Keratinocyte (primary cell): ENCODE measurements around the gene TTLL4. TPM values are rescaled to one million over a fixed set of nuclear protein-coding genes. Genes with fewer than 3 reads are reported as not detected.
A peak's percentile ranks its signal among the peaks of the same experiment; 100 is the strongest.

Source experiments
- DNase-seq: peaks from one replicate; pipeline ENCODE4 v3.0.0-alpha.2; 2011; ENCODE audit warnings: low read depth, missing footprints, low spot score
- FAIRE-seq: peaks from 2 replicates; lab custom pipeline; 2011; peaks lifted over from hg19 to GRCh38; lab: Jason Lieb, UNC
- H2AFZ ChIP-seq: 2 replicates; pipeline ENCODE4 v1.6.0; 2012; ENCODE audit warnings: low read length, control low read depth, inconsistent platforms; ENCODE audit not compliant: control insufficient read depth
- H3K27ac ChIP-seq: 2 replicates; pipeline ENCODE4 v1.5.1; 2011; ENCODE audit warnings: low read length; ENCODE audit not compliant: control insufficient read depth, insufficient read depth
- H3K27me3 ChIP-seq: 3 replicates; pipeline ENCODE4 v1.6.0; 2011; ENCODE audit warnings: low read length; ENCODE audit not compliant: control insufficient read depth, insufficient read depth; ENCODE audit errors: extremely low read depth
- H3K36me3 ChIP-seq, 2 experiments: 2 replicates in 1 of 2; 3 replicates in 1 of 2; pipeline ENCODE4 v1.5.1; 2011; ENCODE audit warnings: low read length in 2 of 2, mild to moderate bottlenecking in 1 of 2; ENCODE audit not compliant: control insufficient read depth in 2 of 2, insufficient read depth in 2 of 2; ENCODE audit errors: extremely low read depth in 1 of 2
- H3K4me1 ChIP-seq: 3 replicates; pipeline ENCODE4 v1.5.1; 2011; ENCODE audit warnings: low read length; ENCODE audit not compliant: control insufficient read depth, insufficient read depth; ENCODE audit errors: extremely low read depth
- H3K4me2 ChIP-seq: 3 replicates; pipeline ENCODE4 v1.6.0; 2011; ENCODE audit warnings: low read depth, low read length; ENCODE audit not compliant: control insufficient read depth, insufficient read depth; ENCODE audit errors: extremely low read depth
- H3K4me3 ChIP-seq, 3 experiments: fragments of 200-600 bp in 1 of 3; sonication (generic) in 1 of 3; 2 replicates in 2 of 3; 3 replicates in 1 of 3; pipeline ENCODE4 v1.5.1; 2011 to 2016; ENCODE audit warnings: low read length in 3 of 3, mild to moderate bottlenecking in 3 of 3, control low read depth in 2 of 3, inconsistent platforms in 1 of 3, low read depth in 1 of 3, mixed read lengths in 1 of 3, mixed run types in 1 of 3, moderate library complexity in 1 of 3; ENCODE audit not compliant: control insufficient read depth in 2 of 3, insufficient read depth in 2 of 3; ENCODE audit errors: extremely low read depth in 1 of 3
- H3K79me2 ChIP-seq: 2 replicates; pipeline ENCODE4 v1.6.0; 2012; ENCODE audit warnings: low read length; ENCODE audit not compliant: control insufficient read depth, insufficient read depth
- H3K9ac ChIP-seq: 3 replicates; pipeline ENCODE4 v1.6.0; 2011; ENCODE audit warnings: low read length; ENCODE audit not compliant: control insufficient read depth, insufficient read depth; ENCODE audit errors: extremely low read depth
- H3K9me1 ChIP-seq: 3 replicates; pipeline ENCODE4 v1.6.0; 2011; ENCODE audit warnings: low read length; ENCODE audit not compliant: control insufficient read depth, insufficient read depth; ENCODE audit errors: extremely low read depth
- H3K9me3 ChIP-seq: 2 replicates; pipeline ENCODE4 v1.5.1; 2012; ENCODE audit warnings: low read depth, low read length; ENCODE audit not compliant: control insufficient read depth
- H4K20me1 ChIP-seq: 3 replicates; pipeline ENCODE4 v1.6.0; 2011; ENCODE audit warnings: low read length; ENCODE audit not compliant: control insufficient read depth, insufficient read depth; ENCODE audit errors: extremely low read depth
- CTCF ChIP-seq, 3 experiments: IDR thresholded peaks in 1 of 3; conservative IDR thresholded peaks in 1 of 3; optimal IDR thresholded peaks in 1 of 3; 2 replicates in 2 of 3; 3 replicates in 1 of 3; pipeline versions ENCODE3 to v1.5.1; 2011; ENCODE audit warnings: low read length in 3 of 3, mild to moderate bottlenecking in 3 of 3, moderate library complexity in 2 of 3, control low read depth in 1 of 3, inconsistent platforms in 1 of 3; ENCODE audit not compliant: insufficient read depth in 2 of 3; ENCODE audit errors: extremely low read depth in 1 of 3
- EZH2 ChIP-seq: IDR thresholded peaks from one replicate; pipeline ENCODE4 v1.6.1; 2012; ENCODE audit warnings: inconsistent platforms, mild to moderate bottlenecking, low read length, moderate library complexity
- dilution Hi-C: fragments of 300-500 bp; cut with MboI; formaldehyde crosslinking; loops from one replicate; pipeline ENCODE4 v1.7.0; 2020; ENCODE audit warnings: low sequenced_read_pairs; ENCODE audit not compliant: extremely low pct_ligation_motif_present
- polyA plus RNA-seq, 5 experiments: library from polyadenylated mRNA; depleted of rRNA in 3 of 5; stranded (reverse) in 3 of 5; stranded (forward) in 1 of 5; unstranded in 1 of 5; fragments of >200 nt; gene quantifications; 1 replicate in 1 of 5; 2 replicates in 3 of 5; 3 replicates in 1 of 5; pipeline versions ENCODE4 v1.2.1 to v1.2.3, GENCODE V29; 2011 to 2012; ENCODE audit warnings: missing spikeins in 2 of 5, low read depth in 1 of 5, low replicate concordance in 1 of 5

The TTLL4 gene
- polyA plus RNA-seq, 1 donor (not counting 4 experiments of a cell fraction or from before 2014, with no cell fraction given) = 20.1 TPM

GRCh38 chr2:218722419-218722818 is 11.8 kb downstream of the TTLL4 start:
- H3K36me3 ChIP-seq = peaks cover 2 to 5% of the 10 kb centered on the region in 2 experiments
- no peak overlapping the region for H3K27ac ChIP-seq
- H3K9me1 ChIP-seq = no peaks in the 10 kb centered on the region
- no peak overlapping the region for H3K4me3 ChIP-seq
- DNase-seq (no peak), FAIRE-seq (no peak)
- H3K27me3 ChIP-seq = no peaks in the 10 kb centered on the region
- H3K4me1 ChIP-seq = peaks cover 2% of the 10 kb centered on the region
- no peak overlapping the region for H2AFZ ChIP-seq
- no peaks in the 10 kb centered on the region for H3K9me3 ChIP-seq
- no peak overlapping the region for H3K4me2 ChIP-seq
- no peaks in the 10 kb centered on the region for H4K20me1 ChIP-seq
- no peak overlapping the region for H3K9ac ChIP-seq
- dilution Hi-C loops = no loop called here
- peaks cover 87% of the 10 kb centered on the region for H3K79me2 ChIP-seq
- TF ChIP-seq EZH2 = no peak
- no peak for TF ChIP-seq CTCF (optimal IDR thresholded peaks at IDR 0.05 in 1 of 3, IDR thresholded peaks at IDR 0.05 in 1 of 3, conservative IDR thresholded peaks at IDR 0.05 in 1 of 3; ENCODE audit: extremely low read depth in 1 of 3, insufficient read depth in 2 of 3, low read length in 3 of 3)

DNA sequence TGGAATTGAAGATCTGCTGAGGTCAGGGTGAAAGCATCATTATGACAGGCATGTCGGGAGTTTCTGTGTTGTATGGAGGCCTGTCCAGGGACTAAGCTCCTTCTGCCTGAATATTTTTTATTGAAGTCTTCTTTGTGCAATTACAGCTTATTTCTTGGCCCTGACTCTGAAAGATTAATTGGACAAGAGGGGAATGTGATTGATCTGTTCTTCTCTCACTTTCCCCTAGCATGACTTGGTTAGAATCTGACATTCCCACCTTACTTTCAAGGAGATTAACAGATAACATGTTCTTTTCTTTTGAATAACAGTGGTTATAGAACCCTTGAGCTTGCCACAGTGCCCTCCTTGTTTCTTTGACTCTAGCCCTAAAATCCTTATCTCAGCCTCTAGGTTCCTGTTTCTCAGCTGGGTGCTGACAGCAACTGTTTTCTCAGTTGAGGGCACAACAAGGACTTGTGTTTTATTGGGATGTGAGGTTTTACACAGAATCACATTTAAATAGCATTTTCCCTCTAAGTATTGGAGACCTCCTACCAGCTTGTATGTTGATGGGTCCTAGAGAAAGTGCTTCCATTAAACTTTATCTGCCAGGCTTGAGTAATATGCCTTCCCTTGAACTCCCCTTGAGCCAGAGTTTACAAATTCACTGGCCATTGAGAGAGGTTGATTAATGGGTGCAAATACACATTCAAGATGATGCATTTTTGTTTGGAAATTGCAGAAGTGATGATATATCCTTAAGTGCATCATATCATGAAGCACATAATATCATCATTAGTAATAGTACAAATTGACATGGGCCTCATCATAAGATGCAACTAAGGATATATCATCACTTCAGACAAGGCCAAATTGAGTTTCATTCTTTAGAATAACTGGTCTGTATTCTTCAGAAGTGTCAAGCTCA is 12.5 kb downstream of the TTLL4 start:
- Histone ChIP-seq H3K27ac (no peak overlapping the region), H3K4me3 (no peak overlapping the region), H3K79me2 (peaks cover 84% of the 10 kb centered on the region), H3K4me2 (no peak overlapping the region), H3K4me1 (no peaks in the 10 kb centered on the region), H3K9me3 (no peaks in the 10 kb centered on the region), H3K36me3 (peaks cover 2 to 8% of the 10 kb centered on the region in 2 experiments), H3K27me3 (no peaks in the 10 kb centered on the region), H4K20me1 (no peaks in the 10 kb centered on the region), H2AFZ (no peak overlapping the region), H3K9ac (no peak overlapping the region), H3K9me1 (no peaks in the 10 kb centered on the region)
- FAIRE-seq = peak; percentile 5
- TF ChIP-seq EZH2 = no peak
- TF ChIP-seq CTCF (optimal IDR thresholded peaks at IDR 0.05 in 1 of 3, IDR thresholded peaks at IDR 0.05 in 1 of 3, conservative IDR thresholded peaks at IDR 0.05 in 1 of 3; ENCODE audit: extremely low read depth in 1 of 3, insufficient read depth in 2 of 3, low read length in 3 of 3) = no peak
- DNase-seq = no peak
- dilution Hi-C loops = no loop called here
